Ishikawa (cell line): Measurements from ENCODE around the gene DISP2.

Experiments used
- EP300 ChIP-seq: IDR thresholded peaks from 2 replicates; pipeline ENCODE4 v1.6.1; 2012; ENCODE audit warnings: borderline replicate concordance
- NFIC ChIP-seq: IDR thresholded peaks from 2 replicates; pipeline ENCODE4 v1.6.1; 2012

DNA sequence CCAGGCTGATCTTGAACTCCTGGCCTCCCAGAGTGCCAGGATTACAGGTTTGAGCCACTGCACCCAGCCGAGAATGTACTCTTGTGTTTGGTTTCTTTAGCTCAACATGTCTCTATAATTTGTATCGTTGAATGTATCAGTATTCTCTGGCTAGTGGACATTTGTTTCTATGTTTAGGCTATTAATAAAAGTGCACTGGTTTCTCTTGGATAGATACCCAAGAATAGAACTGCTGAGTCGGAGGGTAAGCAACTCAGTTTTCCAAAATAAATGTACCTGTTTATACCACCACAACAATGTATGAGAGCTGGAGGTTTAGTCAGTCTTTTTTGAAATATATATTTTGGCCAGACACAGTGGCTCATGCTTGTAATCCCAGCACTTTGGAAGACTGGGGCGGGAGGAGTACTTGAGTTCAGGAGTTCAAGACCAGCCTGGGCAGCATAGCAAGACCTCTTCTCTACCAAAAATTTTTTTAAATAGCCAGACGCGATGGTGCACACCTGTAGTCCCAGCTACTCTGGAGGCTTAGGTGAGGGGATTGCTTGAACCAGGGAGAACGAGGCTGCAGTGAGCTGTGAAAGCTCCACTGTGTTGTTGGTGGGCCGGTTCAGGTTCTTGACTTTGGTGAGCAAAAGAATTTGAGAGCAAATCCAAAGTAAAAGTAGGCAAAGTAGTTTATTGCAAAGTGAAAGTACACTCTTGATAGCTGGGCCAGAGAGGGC is 39.8 kb downstream of the DISP2 start:
- no peak for TF ChIP-seq NFIC
- no peak for TF ChIP-seq EP300
